Loucy (cell line): ENCODE measurements around the gene DYNLT2.

Experiments
- CTCF ChIP-seq: fragments of 200-600 bp; sonication (generic); conservative IDR thresholded peaks from 2 replicates; pipeline ENCODE4 v1.5.1; 2014; ENCODE audit warnings: mild to moderate bottlenecking, antibody characterized with exemption, low read length
- EZH2phosphoT487 ChIP-seq: fragments of 200-600 bp; IDR thresholded peaks from 2 replicates; pipeline ENCODE4 v1.6.1; 2018; ENCODE audit warnings: antibody characterized with exemption, mild to moderate bottlenecking, moderate library complexity, borderline replicate concordance

DNA sequence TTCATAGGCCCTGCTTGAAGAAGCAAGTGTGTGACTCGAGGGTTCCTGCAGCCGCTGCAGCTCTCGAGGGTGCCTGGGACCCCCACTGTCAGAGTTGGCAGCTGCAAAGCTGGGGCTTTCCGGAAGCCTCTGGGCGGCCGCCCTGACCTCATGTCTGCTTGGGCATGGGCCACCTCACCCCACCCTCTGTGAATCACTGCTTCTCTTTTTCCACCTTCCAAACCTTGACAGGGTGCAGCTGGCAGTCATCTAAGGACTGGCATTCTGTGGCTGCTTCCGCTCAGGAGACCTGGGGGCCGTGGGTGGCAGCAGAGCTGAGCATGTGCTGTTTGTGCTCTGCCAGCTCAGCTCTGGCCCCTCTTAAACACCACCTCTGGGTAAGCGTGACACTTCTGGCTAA, 32.0 kb upstream of the DYNLT2 start:
- TF ChIP-seq CTCF (no peak), EZH2phosphoT487 (no peak)
